AG08396 (cell line): ENCODE results near the gene IGFN1.
A peak's percentile ranks its signal among the peaks of the same experiment; 100 is the strongest.
"Not testable (repeated sequence)": the region's sequence is repeated elsewhere in the genome, so short reads cannot be mapped to it uniquely, and the experiment has no call there.

Experiments
- DNase-seq: peaks from one replicate; pipeline ENCODE4 v3.0.0; 2012; ENCODE audit warnings: low spot score, mixed read lengths

Gene IGFN1

DNA sequence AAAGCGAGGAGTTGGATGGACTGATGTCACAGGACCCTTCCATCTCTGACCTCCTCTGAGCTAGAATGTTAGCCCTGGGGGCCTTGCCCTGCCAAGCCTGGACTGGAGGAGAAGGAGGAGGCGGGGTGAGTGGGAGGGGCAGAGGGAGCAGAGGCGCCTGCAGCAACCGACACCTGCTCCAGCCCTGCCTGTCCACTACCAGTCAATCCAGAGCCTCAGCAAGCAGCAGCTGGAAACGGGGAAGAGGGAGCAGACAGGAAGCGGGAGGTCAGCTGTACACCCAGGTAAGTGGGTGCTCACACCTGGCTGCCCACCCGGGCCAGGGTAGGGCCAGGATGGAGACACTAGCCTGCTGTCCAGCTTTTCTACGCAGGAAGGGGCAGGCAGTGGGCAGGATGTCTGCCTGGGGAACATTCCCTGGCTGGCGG lies at the start of gene IGFN1:
Gene IGFN1 (plus strand): TSS at position 201 of the 428 bp plus-strand sequence. CDS start 2,470 bp downstream, outside the sequence.
- DNase-seq: no peak

DNA sequence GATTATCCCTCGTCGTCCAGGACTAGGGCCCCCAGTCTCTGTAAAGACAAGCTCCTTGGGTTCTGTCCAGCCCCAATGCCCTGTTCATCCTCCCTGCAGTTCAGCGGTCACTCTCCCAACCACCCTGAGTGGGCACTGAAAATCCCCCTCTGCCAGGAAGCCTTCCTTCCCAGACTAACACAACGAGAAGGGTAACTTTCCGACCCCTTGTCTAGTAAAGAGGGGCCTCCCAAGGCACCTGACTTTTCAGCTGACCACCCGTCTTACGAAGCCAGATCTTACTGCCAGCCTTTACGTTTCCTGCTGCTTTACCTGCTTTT lies 49.7 kb upstream of the IGFN1 start:
- DNase-seq: no peak

DNA sequence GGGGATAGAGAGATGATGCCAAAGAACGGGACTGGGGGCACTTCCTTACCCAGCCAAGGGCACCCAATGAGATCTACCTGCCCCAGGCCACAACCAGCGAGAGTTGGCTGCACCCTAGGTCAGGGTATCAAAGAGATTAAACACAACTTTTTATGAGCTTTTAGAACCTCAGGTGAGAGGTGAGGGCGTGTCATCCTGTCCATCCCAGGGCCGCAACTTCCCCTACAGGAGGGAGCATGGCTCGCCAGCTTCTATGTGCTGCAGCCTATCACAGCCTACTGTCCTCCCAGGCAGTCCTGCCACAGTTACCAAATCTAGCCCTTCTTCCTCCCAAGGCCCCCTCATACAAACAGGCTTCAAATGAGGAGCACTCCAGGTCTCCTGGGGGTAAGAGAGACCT lies 49.2 kb upstream of the IGFN1 start:
- no peak for DNase-seq

DNA sequence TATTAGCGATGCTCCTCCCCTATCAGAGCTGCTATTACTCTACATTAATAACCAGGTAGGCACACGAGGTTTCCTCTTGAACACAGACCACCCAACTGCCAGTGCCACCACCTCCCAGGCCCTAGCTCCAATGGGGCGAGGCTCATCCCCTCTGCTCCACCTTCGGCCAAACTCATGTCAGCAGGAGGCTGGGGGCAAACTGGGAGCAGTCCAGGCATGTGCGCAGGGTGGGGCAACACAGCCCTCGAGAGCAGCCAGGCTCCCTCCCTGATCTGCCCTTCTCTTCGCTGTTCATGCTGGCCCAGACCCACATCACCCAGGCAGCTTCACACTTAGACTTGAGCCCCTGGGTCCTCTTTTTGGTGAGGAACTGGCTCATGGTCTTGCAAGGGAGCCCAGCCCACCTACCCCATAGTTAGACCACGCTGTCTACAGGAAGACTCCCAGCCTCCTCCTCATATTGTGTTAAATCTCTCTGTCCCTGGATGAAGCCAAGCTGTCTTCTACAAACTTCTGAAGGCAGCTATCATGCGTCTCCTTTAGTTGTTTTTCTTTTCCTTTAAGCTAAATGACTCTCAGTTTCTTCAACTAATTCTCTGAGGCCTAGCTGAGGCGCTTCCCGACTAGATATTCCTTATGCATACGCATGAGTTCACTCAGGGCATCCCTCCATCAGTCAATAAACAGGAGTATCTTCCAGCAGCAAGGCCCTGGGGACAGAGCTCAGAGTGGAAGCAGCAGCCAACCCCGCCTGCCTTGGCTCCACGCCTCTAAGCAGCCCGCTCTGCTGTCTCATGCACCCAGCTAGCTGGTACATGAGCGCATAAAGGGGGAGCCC lies 48.4 kb upstream of the IGFN1 start:
- no peak for DNase-seq

DNA sequence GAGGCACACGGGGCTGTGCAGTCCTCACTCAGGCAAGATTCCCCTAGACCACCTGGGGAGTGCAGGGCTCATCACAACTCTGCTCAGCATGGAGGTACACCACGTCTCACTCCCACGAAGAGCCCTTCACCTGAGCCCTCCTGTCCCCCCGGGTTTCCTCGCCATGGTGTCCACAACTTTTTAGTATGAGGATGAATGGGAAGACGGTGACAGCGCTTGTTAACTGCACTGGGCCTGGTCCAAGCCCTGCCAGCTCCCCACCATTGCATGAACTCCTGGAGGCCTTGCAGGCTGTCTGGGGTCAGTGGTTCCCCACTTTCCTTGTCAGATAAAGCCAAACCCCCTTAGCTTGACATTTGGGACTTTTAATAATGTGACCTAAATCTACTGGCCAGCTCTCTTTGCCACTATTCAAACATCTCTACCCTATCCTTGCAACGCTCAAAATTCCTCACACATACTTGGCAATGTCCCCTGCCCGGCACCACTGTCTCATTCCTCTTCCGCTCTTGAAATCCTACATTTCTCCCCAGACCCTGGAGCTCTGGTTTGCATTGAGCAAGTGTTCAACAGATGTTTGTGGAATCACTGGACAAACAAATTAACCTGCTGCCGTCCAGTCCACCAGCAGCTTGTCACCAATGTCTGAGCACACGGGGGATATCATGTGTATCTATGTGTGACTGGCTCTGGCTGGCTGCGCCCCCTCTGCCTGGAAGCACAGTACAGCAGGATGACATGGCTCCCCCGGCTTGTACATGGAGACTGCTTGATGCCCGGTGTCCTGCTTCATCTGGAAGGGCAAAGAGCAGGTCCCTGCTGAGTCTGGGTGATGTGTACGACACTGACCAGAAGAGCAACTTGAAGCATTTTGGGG lies 47.5 kb upstream of the IGFN1 start:
- DNase-seq: no peak

DNA sequence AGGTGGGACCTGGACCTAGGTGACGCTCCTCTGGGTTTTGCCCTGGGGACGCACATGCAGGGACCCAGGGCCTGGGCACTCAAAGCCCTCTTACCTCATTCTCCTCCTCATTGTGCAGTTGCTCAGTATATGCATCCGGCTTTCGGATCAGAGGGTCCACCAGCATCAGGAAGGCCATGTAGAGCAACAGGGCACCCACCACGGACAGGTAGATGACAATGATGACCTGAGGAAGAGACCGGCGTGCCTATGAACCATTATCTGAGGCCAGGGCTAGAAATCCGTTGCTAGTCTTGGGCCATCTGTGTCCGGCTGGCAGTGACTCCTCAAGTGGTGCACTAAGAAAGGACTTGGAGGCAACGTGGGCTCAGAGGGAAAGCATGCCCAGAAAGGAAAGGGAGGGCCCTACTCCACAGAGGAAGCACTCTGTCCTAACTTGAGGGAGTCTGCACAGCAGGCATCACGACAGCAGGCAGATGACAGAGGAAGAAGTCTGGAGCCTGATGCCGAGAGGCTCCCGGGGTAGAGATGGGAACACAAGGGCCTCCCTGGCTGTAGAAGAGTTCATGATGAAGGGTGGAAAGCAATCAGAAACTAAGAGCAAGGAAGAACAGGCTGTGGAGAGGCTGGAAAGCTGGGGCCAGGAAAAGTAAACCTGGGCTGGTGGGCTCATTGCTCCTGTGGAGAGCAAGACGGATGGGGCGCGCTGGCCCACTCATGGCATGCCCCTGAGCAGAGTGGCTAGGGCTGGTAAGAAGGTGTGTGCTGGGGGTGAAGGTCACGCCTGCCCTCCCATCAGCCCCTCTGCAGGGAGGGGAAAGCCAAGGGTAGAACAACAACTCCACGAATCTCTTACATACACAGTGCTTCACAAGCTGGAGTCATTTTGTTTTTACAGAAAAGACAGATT lies 46.6 kb upstream of the IGFN1 start:
- DNase-seq: no peak

DNA sequence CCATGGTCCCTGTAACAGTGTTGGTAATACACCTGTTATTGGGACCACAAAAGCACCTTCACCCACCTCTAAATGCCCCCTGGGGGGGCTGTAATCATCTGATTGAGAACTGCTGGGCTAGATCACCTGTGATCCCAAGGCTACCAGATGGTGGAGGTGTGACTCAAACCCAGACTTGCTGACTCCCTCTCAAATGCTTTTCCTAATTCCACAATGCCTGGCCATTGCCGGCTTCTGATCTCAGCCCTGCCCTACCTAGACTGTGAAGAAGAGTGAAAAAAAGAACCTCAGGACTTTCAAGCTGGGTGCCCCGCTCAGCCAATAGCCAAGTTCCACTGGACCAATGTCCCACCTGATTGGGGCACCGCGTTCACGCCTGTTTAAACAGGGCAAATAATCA lies 45.9 kb upstream of the IGFN1 start:
- DNase-seq: no peak

DNA sequence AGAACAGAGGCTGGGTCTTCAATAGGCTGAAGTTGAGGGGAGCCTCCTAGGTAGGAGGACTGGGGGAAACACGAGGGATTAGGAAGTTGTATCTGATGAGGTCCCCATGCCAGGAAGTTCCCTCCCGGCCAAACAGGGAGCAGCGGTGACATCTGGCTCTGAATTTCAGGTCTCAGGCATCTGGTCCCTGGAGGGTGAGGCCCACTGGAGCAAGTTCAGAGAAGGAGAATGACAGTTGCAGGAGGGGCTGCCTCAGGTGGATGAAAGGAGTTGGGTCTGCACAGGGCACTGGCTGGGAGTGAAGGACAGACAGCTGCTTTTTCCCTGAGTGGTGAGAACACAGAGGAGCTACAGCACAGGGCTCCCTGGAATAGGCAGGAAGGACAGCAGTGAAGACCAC lies 45.5 kb upstream of the IGFN1 start:
- no peak for DNase-seq

DNA sequence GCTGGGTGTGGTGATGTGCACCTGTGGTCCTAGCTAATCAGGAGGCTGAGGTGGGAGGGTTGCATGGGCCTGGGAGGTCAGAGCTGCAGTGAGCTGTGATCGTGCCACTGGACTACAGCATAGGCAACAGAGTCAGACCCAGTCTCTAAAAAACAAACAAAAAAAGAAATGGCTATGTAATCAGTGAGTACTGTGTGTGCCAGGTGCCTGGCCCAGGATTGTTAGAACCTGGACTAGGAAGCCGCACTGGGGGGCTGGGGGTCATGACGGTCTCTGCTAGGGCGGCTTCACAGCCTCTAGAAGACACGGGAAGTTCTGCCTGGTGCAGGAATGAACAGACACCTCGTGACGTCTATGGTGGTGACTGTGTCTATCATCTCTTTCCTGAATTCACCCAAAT lies 44.8 kb upstream of the IGFN1 start:
- no peak for DNase-seq

DNA sequence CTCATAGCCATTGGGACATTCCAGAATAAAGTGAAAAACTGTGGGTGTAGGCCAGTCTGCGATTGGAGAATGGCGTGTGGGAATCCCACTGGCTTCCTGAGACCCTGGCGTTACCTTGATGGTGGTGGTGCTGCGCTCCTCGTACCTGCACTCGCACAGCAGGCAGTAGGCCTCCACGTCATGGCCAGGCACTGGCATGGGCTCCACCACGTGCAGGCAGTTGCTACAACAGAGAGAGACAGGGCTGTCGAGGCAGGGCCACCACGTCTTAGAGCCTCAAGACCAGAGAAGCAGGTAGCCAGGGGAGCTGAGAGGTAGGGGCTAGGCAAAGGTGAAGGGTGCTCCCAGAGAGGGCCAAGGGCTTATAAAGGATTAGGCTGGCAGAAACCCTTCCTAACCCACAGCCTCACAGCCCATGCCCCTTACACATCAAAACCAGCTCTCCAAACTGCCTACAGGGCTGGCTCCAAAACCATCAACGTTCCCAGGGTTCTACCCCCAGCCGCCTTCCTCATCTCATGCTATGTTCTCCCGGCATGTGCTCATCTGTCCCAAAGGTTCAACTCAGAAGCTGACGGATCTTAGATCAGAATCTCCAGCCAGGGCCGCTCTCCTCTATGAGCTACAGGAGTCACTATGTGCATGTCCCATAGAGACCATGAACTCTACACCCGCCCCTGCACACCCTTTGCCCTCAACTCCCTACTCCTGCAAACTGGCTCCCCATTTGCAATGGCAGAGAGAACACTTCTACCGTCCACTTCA lies 43.8 kb upstream of the IGFN1 start:
- no peak for DNase-seq

DNA sequence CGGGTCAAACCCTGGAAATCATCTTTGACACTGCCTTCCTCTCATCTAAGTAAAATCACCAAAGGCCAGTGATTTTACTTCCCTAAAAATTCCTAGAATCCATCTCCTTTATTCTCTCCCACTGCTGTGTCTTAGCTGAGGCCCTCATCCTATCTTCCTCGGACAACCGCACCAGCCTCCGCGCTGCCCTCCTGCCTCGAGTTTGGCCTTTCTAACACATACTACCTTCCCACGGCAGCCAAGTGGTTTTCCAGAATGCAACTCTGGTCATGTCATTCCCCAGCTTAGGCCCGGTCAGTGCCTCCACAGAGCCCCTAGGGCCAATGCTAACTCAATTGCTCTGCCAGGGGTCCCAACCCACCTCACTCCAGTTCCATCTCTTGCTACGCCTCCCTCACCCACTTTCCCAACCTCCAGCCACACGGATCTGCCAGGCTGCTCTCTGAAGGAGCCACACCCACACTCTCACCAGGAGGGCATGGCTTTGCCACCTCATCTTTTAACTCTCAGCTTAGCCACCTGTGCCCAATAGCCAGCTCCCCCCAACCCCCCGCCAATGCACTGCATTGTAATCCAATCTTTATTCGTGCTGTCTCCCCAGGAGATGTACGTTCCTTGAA lies 43.1 kb upstream of the IGFN1 start:
- no peak for DNase-seq

DNA sequence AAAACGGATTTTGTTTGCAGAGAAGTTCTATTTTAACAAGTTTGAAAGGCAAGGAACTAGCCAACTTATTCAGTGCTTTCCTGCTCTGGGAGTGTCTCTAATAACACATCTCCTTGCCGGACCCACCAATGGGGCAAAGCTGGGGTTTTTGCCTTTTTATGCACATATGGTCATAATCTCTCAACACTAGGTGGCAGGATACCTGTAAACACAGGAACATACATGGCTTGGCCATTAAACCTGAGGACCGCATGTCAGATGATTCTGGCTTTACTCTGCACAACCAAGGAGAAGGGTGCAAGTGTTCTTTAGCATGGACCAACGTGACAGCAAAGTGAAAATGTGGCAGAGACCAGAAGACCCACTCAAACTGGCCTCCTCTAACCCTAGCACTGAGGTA lies 41.2 kb upstream of the IGFN1 start:
- DNase-seq: no peak

DNA sequence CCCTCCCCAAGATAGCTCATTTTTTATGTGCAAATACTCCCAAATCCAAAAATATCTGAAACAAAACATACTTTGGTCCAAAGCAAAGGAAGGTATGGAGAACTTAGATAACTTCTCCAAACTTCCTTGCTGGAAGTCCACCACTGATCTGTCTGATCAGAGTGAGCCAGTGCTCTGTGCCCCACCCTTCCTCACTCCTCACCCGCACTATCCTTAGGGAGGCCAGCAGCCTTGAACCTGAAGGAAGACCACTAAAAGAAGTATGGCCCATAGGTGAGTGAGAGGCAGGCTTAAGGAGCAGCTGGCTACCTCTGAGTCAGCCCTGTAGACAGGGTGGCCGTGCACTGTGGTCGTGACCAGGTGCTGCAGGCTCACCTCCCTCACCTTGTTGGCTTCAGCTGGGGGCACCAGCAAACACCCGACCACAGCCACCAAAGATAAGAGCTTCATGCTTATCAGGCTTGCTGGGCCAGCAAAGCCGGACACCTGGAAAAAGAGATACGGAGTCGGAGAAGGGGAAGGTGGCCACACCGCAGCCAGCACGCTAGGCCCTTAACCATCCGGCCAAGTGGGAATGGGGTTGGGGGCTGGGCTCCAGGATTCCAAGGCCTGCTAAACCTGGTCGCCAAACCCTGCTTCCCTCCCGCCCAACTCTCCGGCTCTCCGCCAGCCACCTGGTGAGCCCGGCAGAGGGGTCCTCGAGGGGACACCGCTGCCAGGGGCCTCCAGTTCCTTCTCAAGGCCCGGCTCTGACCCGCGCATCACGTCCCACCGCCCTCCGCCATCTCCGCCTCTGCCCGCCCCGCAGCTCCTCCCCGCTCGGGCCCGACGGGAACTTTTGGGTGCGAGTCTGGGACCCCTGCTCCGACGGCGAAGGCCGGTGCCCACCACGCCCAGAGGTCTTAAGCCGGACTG lies 36.9 kb upstream of the IGFN1 start:
- DNase-seq: no peak

DNA sequence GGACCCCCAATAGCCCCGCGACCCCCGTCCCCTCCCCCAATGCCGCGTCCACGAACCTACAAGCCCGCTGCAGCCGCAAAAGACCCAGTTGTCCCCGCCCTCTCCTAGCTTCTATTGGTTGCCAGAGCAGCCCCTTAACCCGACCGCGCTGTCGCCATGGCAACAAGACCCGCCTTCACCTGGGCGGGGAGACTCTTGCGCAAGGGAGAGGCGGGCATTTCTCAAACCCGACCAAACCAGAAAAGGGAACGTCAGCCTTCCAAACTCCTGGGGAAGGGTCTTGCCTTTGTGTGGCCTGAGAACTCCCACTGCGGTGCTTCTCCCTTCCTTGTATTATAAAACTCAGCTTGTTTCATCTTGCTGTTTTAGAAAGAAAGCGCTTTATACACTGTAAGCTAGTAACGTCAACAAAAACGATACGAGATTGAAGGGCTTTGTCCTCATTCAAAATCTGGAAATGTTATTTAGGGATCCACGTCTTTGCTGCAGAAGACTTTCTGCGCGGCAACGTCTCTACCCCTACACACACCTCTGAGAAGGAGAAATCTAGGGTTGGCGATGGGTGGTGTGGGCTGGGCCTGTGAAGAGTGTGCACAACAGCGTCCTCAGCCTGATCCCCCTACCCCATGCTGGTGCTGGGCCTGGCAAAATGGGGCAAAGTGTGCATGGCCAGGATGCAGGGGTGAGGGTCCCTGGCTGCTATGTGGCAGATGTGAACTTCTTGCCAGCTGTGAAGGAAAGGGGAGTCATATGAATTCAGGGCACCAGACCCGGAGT lies 36.0 kb upstream of the IGFN1 start, which contains the start of gene TMEM9:
Gene TMEM9 (minus strand): TSS at position 86 of the 777 bp plus-strand sequence. CDS start 551 bp downstream, outside the sequence.
- DNase-seq: peak; percentile 98

DNA sequence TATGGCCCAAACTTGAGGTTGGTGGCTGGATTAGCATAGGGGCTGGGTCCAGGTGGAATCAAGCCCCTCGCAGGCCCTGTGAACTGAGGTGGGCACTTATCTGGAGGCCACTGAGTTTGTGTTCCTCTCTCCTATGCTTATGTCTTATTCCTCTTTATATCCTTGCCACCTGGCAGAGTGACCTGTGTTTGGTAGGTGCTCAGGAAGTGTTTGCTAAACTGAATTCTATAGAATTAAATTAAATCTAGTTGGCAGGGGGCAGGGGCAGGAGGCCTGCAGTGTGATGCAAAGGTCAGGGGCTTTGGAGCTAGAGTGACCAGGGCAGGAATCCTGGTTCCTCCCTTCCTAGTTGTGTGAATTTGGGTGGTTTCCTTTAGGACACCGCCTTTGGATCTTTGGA lies 35.3 kb upstream of the IGFN1 start:
- DNase-seq: no peak

DNA sequence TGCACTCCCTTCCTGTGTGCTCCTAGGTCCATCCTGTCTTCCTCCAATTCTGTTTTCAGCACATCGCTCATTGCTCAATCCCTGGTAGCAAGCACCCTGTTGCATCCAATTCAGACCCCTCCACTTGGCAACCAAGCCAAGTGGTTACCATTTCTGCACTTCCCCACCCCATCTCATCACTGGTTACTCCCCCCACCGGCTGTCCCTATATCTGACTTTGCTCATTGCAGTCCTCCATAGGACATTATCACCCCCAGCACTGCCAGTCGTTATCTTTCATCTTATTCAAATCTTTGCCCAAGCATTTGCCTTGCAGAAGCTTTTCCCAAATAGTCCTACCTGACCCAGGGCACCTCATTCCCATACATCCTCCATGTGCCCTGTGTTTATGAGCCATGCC lies 34.3 kb upstream of the IGFN1 start:
- DNase-seq: no peak

DNA sequence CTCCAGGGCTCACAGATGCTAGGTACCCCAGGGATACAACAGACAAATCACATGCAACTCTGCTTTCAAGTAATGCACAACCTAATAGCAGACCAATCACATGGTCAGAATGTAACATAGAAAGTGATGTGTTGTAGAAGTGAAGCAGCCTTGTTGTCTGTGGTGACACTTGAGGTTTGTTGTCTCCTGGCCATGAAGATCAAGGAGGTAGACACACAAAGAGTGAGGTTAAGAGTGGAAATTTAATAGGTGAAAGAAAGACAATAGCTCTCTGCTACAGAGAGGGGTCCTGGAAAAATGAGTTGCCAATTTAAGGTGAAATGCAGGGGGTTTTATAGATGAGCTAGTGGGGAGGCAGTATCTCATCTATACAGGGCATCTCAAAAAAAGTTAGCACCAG lies 33.8 kb upstream of the IGFN1 start:
- DNase-seq: no peak

DNA sequence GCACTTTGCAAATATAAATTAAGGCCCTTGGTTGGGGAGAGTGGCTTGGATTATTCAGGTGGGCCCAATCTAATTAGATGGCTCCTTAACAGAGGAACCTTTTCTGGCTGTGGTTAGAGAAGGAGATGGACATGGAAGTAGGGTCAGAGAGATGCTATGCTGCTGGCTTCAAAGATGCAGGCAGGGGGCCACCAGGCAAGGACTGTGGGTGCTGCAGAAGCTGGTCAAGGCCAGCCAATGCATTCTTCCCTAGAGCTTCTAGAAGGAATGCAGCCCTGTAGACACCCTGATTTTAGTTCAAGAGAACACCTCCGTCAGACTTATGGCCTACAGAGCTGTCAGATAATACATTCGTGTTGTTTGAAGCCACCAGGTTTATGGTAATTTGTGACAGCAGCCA lies 32.7 kb upstream of the IGFN1 start:
- no peak for DNase-seq

DNA sequence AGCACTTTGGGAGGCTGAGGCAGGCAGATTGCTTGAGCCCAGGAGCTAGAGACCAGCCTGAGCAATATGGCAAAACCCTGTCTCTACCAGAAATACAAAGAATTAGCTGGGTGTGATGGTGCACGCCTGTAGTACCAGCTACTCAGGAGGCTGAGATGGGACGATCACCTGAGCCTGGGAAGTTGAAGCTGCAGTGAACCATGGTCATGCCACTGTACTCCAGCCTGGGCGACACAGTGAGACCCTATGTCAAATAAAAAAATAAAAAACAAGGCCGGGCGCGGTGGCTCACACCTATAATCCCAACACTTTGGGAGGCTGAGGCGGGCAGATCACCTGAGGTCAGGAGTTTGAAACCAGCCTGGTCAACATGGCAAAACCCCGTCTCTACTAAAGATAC lies 27.6 kb upstream of the IGFN1 start:
- DNase-seq: not testable (repeated sequence)
